A549 (cell line): ENCODE measurements around the gene ATP6V0A4. TPM values are rescaled to one million over a fixed set of nuclear protein-coding genes. Genes with fewer than 3 reads are reported as not detected.

Experiments used
- ATAC-seq, 2 experiments: fragments of 200-7000 bp in 1 of 2; fragments of >200 bp in 1 of 2; cut with Nextera tagmentation in 1 of 2; cut with Tn5 transposase in 1 of 2; 3 replicates each; pipeline versions ENCODE4 v1.8.0 to v1.9.1; 2018 to 2020; ENCODE audit warnings: mild to moderate bottlenecking in 1 of 2, moderate library complexity in 1 of 2
- CTCF ChIA-PET: fragments of 300-600 bp; sonication (Branson Sonifier 250); formaldehyde crosslinking; extraction: SDS; loops from one replicate; lab custom pipeline; 2021; ENCODE audit warnings: antibody characterized with exemption, inconsistent platforms; lab: Yijun Ruan, JAX
- POLR2A ChIA-PET: fragments of 350-600 bp; formaldehyde crosslinking; extraction: SDS; loops from one replicate; lab custom pipeline; 2021; ENCODE audit warnings: antibody characterized with exemption, inconsistent platforms; lab: Yijun Ruan, JAX
- DNase-seq, 2 experiments: peaks; one replicate each; pipeline versions ENCODE4 v3.0.0 to v3.0.0-alpha.2; 2011 to 2016; ENCODE audit warnings: low read depth in 1 of 2, low spot score in 1 of 2
- FAIRE-seq: peaks from 2 replicates; lab custom pipeline; 2011; peaks lifted over from hg19 to GRCh38; lab: Jason Lieb, UNC
- H3K27ac ChIP-seq, 2 experiments: fragments of >200 bp; sonication (Bioruptor Twin); formaldehyde crosslinking; 3 replicates each; pipeline ENCODE4 v1.5.1; 2016 to 2017
- H3K4me1 ChIP-seq: fragments of >200 bp; sonication (Bioruptor Twin); formaldehyde crosslinking; 3 replicates; pipeline ENCODE4 v1.6.1; 2016
- H3K4me2 ChIP-seq: fragments of >200 bp; sonication (Bioruptor Twin); formaldehyde crosslinking; 3 replicates; pipeline ENCODE4 v1.6.1; 2016
- H3K4me3 ChIP-seq: fragments of >200 bp; sonication (Bioruptor Twin); formaldehyde crosslinking; 3 replicates; pipeline ENCODE4 v1.5.1; 2016
- H3K9me3 ChIP-seq: fragments of >200 bp; sonication (Bioruptor Twin); formaldehyde crosslinking; 3 replicates; pipeline ENCODE4 v1.6.1; 2016
- BHLHE40 ChIP-seq: IDR thresholded peaks from 2 replicates; pipeline ENCODE4 v1.6.1; 2012; ENCODE audit warnings: low read depth, low read length, inconsistent platforms
- EHF ChIP-seq: fragments of 250-450 bp; sonication (Bioruptor Pico); IDR thresholded peaks from 2 replicates; pipeline ENCODE4 v1.5.0; 2020; ENCODE audit warnings: mild to moderate bottlenecking
- EHMT2 ChIP-seq: fragments of 200-600 bp; sonication (generic); IDR thresholded peaks from 2 replicates; pipeline ENCODE4 v1.6.1; 2016; ENCODE audit warnings: antibody characterized with exemption, low read depth, mild to moderate bottlenecking, moderate library complexity
- FOSB ChIP-seq: fragments of 250-450 bp; sonication (Bioruptor Pico); IDR thresholded peaks from 2 replicates; pipeline ENCODE4 v1.5.0; 2020; ENCODE audit warnings: mild to moderate bottlenecking, moderate library complexity
- GATA3 ChIP-seq: IDR thresholded peaks from 2 replicates; pipeline ENCODE4 v1.6.1; 2012; ENCODE audit warnings: borderline replicate concordance
- MAFK ChIP-seq: fragments of 450-650 bp; IDR thresholded peaks from 2 replicates; pipeline ENCODE4 v1.6.1; 2014; ENCODE audit not compliant: partially characterized antibody
- MAZ ChIP-seq: fragments of 150-350 bp; IDR thresholded peaks from 2 replicates; pipeline ENCODE4 v1.6.1; 2014; ENCODE audit warnings: antibody characterized with exemption, low read depth, low read length, borderline replicate concordance
- MYC ChIP-seq: IDR thresholded peaks from 2 replicates; pipeline ENCODE4 v1.6.1; 2012; ENCODE audit warnings: mild to moderate bottlenecking, inconsistent platforms, low read length, improper control_type of control experiment, borderline replicate concordance
- RAD21 ChIP-seq, 2 experiments: fragments of >200 bp in 1 of 2; sonication (Bioruptor Twin) in 1 of 2; formaldehyde crosslinking in 1 of 2; IDR thresholded peaks in 1 of 2; conservative IDR thresholded peaks in 1 of 2; 2 replicates in 1 of 2; 3 replicates in 1 of 2; pipeline ENCODE4 v1.6.1; 2012 to 2018; ENCODE audit warnings: inconsistent platforms in 1 of 2
- RCOR1 ChIP-seq: fragments of 150-350 bp; IDR thresholded peaks from 2 replicates; pipeline ENCODE4 v1.6.1; 2014; ENCODE audit warnings: antibody characterized with exemption, low read length, low read depth
- SMC3 ChIP-seq: fragments of >200 bp; sonication (Bioruptor Twin); formaldehyde crosslinking; IDR thresholded peaks from 3 replicates; pipeline ENCODE4 v1.6.1; 2018; ENCODE audit warnings: inconsistent platforms
- WGBS: methylation state at CpG from one replicate; pipeline ENCODE4 v1.1.6; 2017; ENCODE audit errors: missing lambda C conversion rate; 5-methylcytosine and 5-hydroxymethylcytosine counted together
- polyA plus RNA-seq, 4 experiments: library from polyadenylated mRNA; depleted of rRNA in 3 of 4; stranded (reverse); fragments of >200 nt; fragmentation: RNase III in 1 of 4; extraction: RNeasy Plus Mini Kit Qiagen cat#74134 plus additional on column Dnase treatment in 1 of 4; gene quantifications; 2 replicates in 3 of 4; 3 replicates in 1 of 4; pipeline ENCODE4 v1.2.3, GENCODE V29; 2011 to 2017
- TF ChIP-seq, protein P1 (sequence below): IDR thresholded peaks from 2 replicates; pipeline ENCODE4 v1.6.1; 2012
- TF ChIP-seq, protein P2 (sequence below): fragments of >200 bp; sonication (Bioruptor Twin); formaldehyde crosslinking; IDR thresholded peaks from 3 replicates; pipeline ENCODE4 v1.6.1; 2016
- TF ChIP-seq, protein P3 (sequence below): fragments of >200 bp; sonication (Bioruptor Twin); formaldehyde crosslinking; IDR thresholded peaks from 3 replicates; pipeline ENCODE4 v1.5.1; 2016
- TF ChIP-seq, protein P4 (sequence below): fragments of 450-650 bp; IDR thresholded peaks from 2 replicates; pipeline ENCODE4 v1.6.1; 2014; ENCODE audit warnings: antibody characterized with exemption

The ATP6V0A4 gene
- polyA plus RNA-seq, 2 of the 4 experiments (the other 2 are of a cell fraction), result 0.09 to 0.25 TPM

DNA sequence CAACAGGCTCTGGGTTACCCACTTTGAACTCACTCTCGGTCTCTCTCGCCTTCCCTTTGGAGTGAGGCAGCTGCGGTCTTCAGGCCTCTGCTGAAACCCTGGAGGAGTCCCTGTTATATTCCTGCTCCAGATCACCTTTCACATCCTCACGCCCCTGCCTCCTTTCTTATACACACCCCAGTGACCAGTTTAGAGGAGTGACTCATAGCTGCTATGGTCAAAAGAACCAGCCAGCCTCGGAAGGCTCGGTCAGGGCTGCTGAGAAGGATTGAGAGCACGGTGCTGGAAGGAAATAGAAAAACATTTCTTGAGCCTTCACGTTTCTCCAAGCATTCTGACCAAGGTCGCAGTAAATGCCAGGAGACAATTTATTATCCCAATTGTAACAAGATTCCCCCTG lies 68.6 kb downstream of the ATP6V0A4 start:
- Histone ChIP-seq H3K4me3 (no peak overlapping the region), H3K27ac (no peak overlapping the region), H3K9me3 (no peaks in the 10 kb centered on the region), H3K4me1 (no peaks in the 10 kb centered on the region), H3K4me2 (no peak overlapping the region)
- WGBS, result 71% methylated on average over 9 of the region's 9 CpGs
- DNase-seq (no peak), ATAC-seq (no peak), FAIRE-seq (no peak)
- TF ChIP-seq RAD21 (conservative IDR thresholded peaks at IDR 0.05 in 1 of 2, IDR thresholded peaks at IDR 0.05 in 1 of 2) (no peak), MAZ (no peak)
- TF ChIP-seq, protein P1, sequence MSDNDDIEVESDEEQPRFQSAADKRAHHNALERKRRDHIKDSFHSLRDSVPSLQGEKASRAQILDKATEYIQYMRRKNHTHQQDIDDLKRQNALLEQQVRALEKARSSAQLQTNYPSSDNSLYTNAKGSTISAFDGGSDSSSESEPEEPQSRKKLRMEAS, result no peak
- TF ChIP-seq, protein P2, sequence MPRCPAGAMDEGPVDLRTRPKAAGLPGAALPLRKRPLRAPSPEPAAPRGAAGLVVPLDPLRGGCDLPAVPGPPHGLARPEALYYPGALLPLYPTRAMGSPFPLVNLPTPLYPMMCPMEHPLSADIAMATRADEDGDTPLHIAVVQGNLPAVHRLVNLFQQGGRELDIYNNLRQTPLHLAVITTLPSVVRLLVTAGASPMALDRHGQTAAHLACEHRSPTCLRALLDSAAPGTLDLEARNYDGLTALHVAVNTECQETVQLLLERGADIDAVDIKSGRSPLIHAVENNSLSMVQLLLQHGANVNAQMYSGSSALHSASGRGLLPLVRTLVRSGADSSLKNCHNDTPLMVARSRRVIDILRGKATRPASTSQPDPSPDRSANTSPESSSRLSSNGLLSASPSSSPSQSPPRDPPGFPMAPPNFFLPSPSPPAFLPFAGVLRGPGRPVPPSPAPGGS, result no peak
- ChIA-PET CTCF (interaction anchor here (0.6 to 1.3 kb wide), 3 partner anchors 9 to 821 kb away, joined by 3 read pairs; no protein-coding TSS in a partner anchor), POLR2A (no interaction called here)

DNA sequence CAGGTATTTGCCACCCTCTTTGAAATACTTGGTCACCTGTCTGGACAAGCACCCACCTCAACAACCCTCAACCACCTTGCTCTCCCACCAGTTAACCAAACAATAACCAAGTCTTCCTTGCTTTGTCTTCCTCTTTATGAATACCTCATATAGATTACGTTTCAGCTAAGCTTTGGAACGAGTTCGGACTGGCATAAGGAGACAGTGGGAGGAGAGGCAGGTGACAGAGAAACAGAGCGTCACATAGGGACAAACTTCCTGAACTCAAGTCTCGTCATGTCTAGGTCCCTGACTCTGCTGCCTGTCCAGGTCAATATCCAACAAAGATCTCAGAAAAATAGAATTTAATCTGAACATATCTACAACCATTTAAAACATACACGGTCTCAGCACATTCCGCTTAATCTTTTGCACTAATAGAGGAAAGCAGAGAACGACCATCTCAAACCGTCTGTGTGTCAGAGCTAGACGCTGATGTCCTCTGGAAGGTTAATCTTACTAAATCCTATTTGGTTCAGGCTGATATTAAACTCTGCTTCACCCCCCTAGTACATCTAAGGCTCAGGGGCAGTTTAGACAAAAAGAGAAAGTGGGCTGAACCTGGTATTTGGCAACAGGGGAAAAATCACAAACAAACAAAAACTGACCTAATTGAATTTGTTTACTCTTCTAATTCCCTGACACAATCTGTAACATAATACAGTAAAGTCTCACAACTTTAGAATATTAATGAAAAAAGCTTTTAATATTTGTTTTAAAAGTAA lies 70.5 kb downstream of the ATP6V0A4 start:
- FAIRE-seq, result no peak
- TF ChIP-seq, protein P3, sequence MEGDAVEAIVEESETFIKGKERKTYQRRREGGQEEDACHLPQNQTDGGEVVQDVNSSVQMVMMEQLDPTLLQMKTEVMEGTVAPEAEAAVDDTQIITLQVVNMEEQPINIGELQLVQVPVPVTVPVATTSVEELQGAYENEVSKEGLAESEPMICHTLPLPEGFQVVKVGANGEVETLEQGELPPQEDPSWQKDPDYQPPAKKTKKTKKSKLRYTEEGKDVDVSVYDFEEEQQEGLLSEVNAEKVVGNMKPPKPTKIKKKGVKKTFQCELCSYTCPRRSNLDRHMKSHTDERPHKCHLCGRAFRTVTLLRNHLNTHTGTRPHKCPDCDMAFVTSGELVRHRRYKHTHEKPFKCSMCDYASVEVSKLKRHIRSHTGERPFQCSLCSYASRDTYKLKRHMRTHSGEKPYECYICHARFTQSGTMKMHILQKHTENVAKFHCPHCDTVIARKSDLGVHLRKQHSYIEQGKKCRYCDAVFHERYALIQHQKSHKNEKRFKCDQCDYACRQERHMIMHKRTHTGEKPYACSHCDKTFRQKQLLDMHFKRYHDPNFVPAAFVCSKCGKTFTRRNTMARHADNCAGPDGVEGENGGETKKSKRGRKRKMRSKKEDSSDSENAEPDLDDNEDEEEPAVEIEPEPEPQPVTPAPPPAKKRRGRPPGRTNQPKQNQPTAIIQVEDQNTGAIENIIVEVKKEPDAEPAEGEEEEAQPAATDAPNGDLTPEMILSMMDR, result no peak
- TF ChIP-seq EHMT2 (no peak), GATA3 (no peak), MYC (no peak), SMC3 (no peak), BHLHE40 (no peak), RCOR1 (no peak), MAFK (no peak), EHF (no peak)
- WGBS, result 66% methylated on average over 10 of the region's 10 CpGs
- Histone ChIP-seq H3K4me2 (no peak overlapping the region), H3K4me1 (no peaks in the 10 kb centered on the region), H3K9me3 (no peaks in the 10 kb centered on the region), H3K27ac (no peak overlapping the region), H3K4me3 (no peak overlapping the region)
- ATAC-seq, result no peak
- CTCF ChIA-PET, result interaction anchor here (0.9 to 2.7 kb wide), 2 partner anchors 11 to 15 kb away, joined by 3 to 15 read pairs; no protein-coding TSS in a partner anchor
- POLR2A ChIA-PET, result no interaction called here
- no peak for DNase-seq

DNA sequence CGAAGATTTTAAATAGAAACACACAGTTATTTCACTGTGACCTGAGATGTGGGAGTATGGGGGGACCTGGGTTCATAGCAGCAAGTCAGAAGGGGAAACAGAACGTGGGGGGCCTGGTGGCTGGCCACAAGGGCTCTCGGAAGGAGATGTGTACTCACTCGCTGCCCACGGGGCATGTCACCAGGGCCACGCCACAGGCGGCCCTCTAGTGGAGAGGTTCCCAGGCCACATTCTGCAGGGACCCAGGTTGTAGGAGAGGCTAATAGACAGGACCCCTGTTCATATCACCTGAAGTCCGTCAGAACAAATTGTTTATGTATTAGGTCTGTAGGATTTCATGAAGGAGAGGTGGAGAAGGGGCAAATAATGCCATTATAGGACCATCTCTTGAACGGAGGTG lies 71.7 kb downstream of the ATP6V0A4 start:
- ATAC-seq, result peak; percentile 71 to 81; a peak in 4 of 6 replicates
- CTCF ChIA-PET, result interaction anchor here (2.7 kb wide), 1 partner anchor 12 kb away, joined by 15 read pairs; no protein-coding TSS in a partner anchor
- no peak overlapping the region for H3K4me3 ChIP-seq
- 40% methylated on average over 9 of the region's 9 CpGs for WGBS
- H3K9me3 ChIP-seq, result no peaks in the 10 kb centered on the region
- POLR2A ChIA-PET, result no interaction called here
- H3K27ac ChIP-seq, result no peak overlapping the region
- DNase-seq, result peak in 1 of 2 experiments; percentile 29
- no peak overlapping the region for H3K4me2 ChIP-seq
- FAIRE-seq, result no peak
- H3K4me1 ChIP-seq, result no peaks in the 10 kb centered on the region
- TF ChIP-seq FOSB (no peak), RAD21 (conservative IDR thresholded peaks at IDR 0.05 in 1 of 2, IDR thresholded peaks at IDR 0.05 in 1 of 2) (0 out of 5 replicates have a peak, but pooled peaks of 1 of the 2 experiments have one; percentile 5)
- TF ChIP-seq, protein P4, sequence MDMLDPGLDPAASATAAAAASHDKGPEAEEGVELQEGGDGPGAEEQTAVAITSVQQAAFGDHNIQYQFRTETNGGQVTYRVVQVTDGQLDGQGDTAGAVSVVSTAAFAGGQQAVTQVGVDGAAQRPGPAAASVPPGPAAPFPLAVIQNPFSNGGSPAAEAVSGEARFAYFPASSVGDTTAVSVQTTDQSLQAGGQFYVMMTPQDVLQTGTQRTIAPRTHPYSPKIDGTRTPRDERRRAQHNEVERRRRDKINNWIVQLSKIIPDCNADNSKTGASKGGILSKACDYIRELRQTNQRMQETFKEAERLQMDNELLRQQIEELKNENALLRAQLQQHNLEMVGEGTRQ, result no peak
- TF ChIP-seq, all 56 proteins: peak for 1
